Muscle of leg (tissue), 16 donors: ENCODE results near the gene MIAT. TPM values are rescaled to one million over a fixed set of nuclear protein-coding genes. Genes with fewer than 3 reads are reported as not detected.
"Not testable (repeated sequence)": the region's sequence is repeated elsewhere in the genome, so short reads cannot be mapped to it uniquely, and the experiment has no call there.

Experiments used
- DNase-seq: peaks from one replicate; pipeline ENCODE4 v3.0.0; 2013
- H3K27ac ChIP-seq: one replicate; pipeline ENCODE4 v1.5.1; 2013; ENCODE audit warnings: mild to moderate bottlenecking, low read length, control low read depth
- H3K27me3 ChIP-seq: one replicate; pipeline ENCODE4 v1.6.1; 2013; ENCODE audit warnings: low read length; ENCODE audit not compliant: control insufficient read depth, insufficient read depth
- H3K36me3 ChIP-seq: one replicate; pipeline ENCODE4 v1.6.1; 2013; ENCODE audit warnings: low read length; ENCODE audit not compliant: control insufficient read depth, insufficient read depth
- H3K4me1 ChIP-seq: one replicate; pipeline ENCODE4 v1.6.1; 2013; ENCODE audit warnings: low read length; ENCODE audit not compliant: control insufficient read depth, insufficient read depth
- H3K4me3 ChIP-seq: one replicate; pipeline ENCODE4 v1.5.1; 2013; ENCODE audit warnings: low read length, control low read depth
- H3K9me3 ChIP-seq: replicated peaks from 2 replicates; pipeline ENCODE4 v1.6.1; 2013; ENCODE audit warnings: low read depth, low read length; ENCODE audit not compliant: control insufficient read depth
- WGBS: methylation state at CpG from one replicate; pipeline ENCODE4 v1.1.5; 2013; ENCODE audit warnings: missing lambda C conversion rate; ENCODE audit not compliant: insufficient coverage; 5-methylcytosine and 5-hydroxymethylcytosine counted together
- long read RNA-seq, 11 donors: transcript quantifications; one replicate each; lab custom pipeline, GENCODE V29; 2026
- polyA plus RNA-seq, 8 donors: library from polyadenylated mRNA; unstranded; fragments of 120-200 nt; gene quantifications; one replicate each; pipeline versions ENCODE4 v1.2.1 to v1.2.3, GENCODE V29; 2013; ENCODE audit warnings: inconsistent platforms in 1 of 8, low replicate concordance in 1 of 8; ENCODE audit not compliant: insufficient read length in 8 of 8, insufficient read depth in 1 of 8
- total RNA-seq: library from RNA; stranded (reverse); fragments of 120-200 nt; gene quantifications from one replicate; pipeline ENCODE4 v1.2.4, GENCODE V29; 2013

MIAT gene
- total RNA-seq (0.22 TPM), polyA plus RNA-seq (1 to 10 TPM in 1 of 8 donors, under 1 TPM in 7; 0.15 to 1.5 (median 0.34) TPM)
- long read RNA-seq, donor 1 = 0 reads
- long read RNA-seq, donor 2 = 0 reads
- long read RNA-seq, donor 3 = 0 reads
- long read RNA-seq, donor 4 = 0 reads
- long read RNA-seq, donor 5 = 0 reads
- long read RNA-seq, donor 6 = 0 reads
- long read RNA-seq, donor 7 = 0 reads
- long read RNA-seq, donor 8 = 0 reads
- long read RNA-seq, donor 9 = 0 reads
- long read RNA-seq, donor 10 = 0 reads
- long read RNA-seq, donor 11 = 0 reads

- Histone ChIP-seq H3K4me3 (no peak within 1 kb of the TSS), H3K27me3 (peaks cover 81% of the 10 kb centered on the region), H3K9me3 (no peaks in the 10 kb centered on the region), H3K4me1 (peaks cover 19% of the 10 kb centered on the region), H3K36me3 (no peaks in the 10 kb centered on the region), H3K27ac (no peak within 1 kb of the TSS)
- WGBS = under 1% methylated on average over 46 of the region's 62 CpGs
- DNase-seq = no peak
Measured at GRCh38 chr22:26656891-26657851, at the start of gene MIAT. Gene MIAT, plus strand, starts transcription at chr22:26657588.

- Histone ChIP-seq H3K27me3 (peaks cover 9% of the 10 kb centered on the region), H3K4me3 (no peak overlapping the region), H3K4me1 (peaks cover 12% of the 10 kb centered on the region), H3K27ac (no peak overlapping the region), H3K36me3 (no peaks in the 10 kb centered on the region), H3K9me3 (no peaks in the 10 kb centered on the region)
- WGBS = no CpG with 5 or more reads among the region's 2 CpGs
- no peak for DNase-seq
Measured at GRCh38 chr22:26608129-26608528, 49.3 kb upstream of the MIAT start.

- Histone ChIP-seq H3K27ac (no peak overlapping the region), H3K9me3 (no peaks in the 10 kb centered on the region), H3K4me1 (peaks cover 12% of the 10 kb centered on the region), H3K4me3 (no peak overlapping the region), H3K27me3 (peaks cover 11% of the 10 kb centered on the region), H3K36me3 (no peaks in the 10 kb centered on the region)
- WGBS = 80% methylated on average over 2 of the region's 2 CpGs
- DNase-seq = no peak
Measured at GRCh38 chr22:26609287-26609686, 48.1 kb upstream of the MIAT start.

GRCh38 chr22:26610072-26610958, 47.1 kb upstream of the MIAT start:
- H3K4me1 ChIP-seq = peaks cover 12% of the 10 kb centered on the region
- peaks cover 15% of the 10 kb centered on the region for H3K27me3 ChIP-seq
- DNase-seq = peak; percentile 82
- H3K27ac ChIP-seq = no peak overlapping the region
- 44% methylated on average over 10 of the region's 12 CpGs for WGBS
- H3K4me3 ChIP-seq = no peak overlapping the region
- no peaks in the 10 kb centered on the region for H3K36me3 ChIP-seq
- no peaks in the 10 kb centered on the region for H3K9me3 ChIP-seq

- Histone ChIP-seq H3K4me3 (no peak overlapping the region), H3K27me3 (peaks cover 15% of the 10 kb centered on the region), H3K27ac (no peak overlapping the region), H3K36me3 (no peaks in the 10 kb centered on the region), H3K9me3 (no peaks in the 10 kb centered on the region), H3K4me1 (peaks cover 15% of the 10 kb centered on the region)
- WGBS = 100% methylated on average over 1 of the region's 2 CpGs
- no peak for DNase-seq
Measured at GRCh38 chr22:26610996-26611395, 46.4 kb upstream of the MIAT start.

GRCh38 chr22:26612652-26613051, 44.7 kb upstream of the MIAT start:
- peaks cover 15% of the 10 kb centered on the region for H3K27me3 ChIP-seq
- WGBS = 83% methylated on average over 4 of the region's 4 CpGs

GRCh38 chr22:26613753-26614152, 43.6 kb upstream of the MIAT start:
- not testable (repeated sequence) for H3K27ac ChIP-seq, H3K9me3 ChIP-seq, H3K4me3 ChIP-seq, DNase-seq, H3K36me3 ChIP-seq
- no CpG with 5 or more reads among the region's 10 CpGs for WGBS
- Histone ChIP-seq H3K27me3 (peaks cover 15% of the 10 kb centered on the region), H3K4me1 (peaks cover 35% of the 10 kb centered on the region)

More at GRCh38 chr22:26612652-26613051, 44.7 kb upstream of the MIAT start:
- H3K36me3 ChIP-seq = no peaks in the 10 kb centered on the region
- no peak overlapping the region for H3K4me3 ChIP-seq
- H3K4me1 ChIP-seq = peaks cover 29% of the 10 kb centered on the region
- no peak for DNase-seq
- H3K9me3 ChIP-seq = no peaks in the 10 kb centered on the region
- no peak overlapping the region for H3K27ac ChIP-seq

GRCh38 chr22:26614322-26614721, 43.1 kb upstream of the MIAT start:
- Histone ChIP-seq H3K27me3 (peaks cover 15% of the 10 kb centered on the region), H3K27ac (no peak overlapping the region), H3K36me3 (no peaks in the 10 kb centered on the region), H3K9me3 (no peaks in the 10 kb centered on the region), H3K4me3 (no peak overlapping the region), H3K4me1 (peaks cover 37% of the 10 kb centered on the region)
- DNase-seq = no peak
- WGBS = 23% methylated on average over 9 of the region's 14 CpGs

- H3K27ac ChIP-seq = no peak overlapping the region
- 50% methylated on average over 2 of the region's 5 CpGs for WGBS
Measured at GRCh38 chr22:26615149-26615548, 42.2 kb upstream of the MIAT start.

More at GRCh38 chr22:26615149-26615548, 42.2 kb upstream of the MIAT start:
- Histone ChIP-seq H3K4me1 (peaks cover 37% of the 10 kb centered on the region), H3K27me3 (peaks cover 15% of the 10 kb centered on the region), H3K9me3 (no peaks in the 10 kb centered on the region), H3K4me3 (no peak overlapping the region), H3K36me3 (no peaks in the 10 kb centered on the region)
- no peak for DNase-seq
